GM18511 (cell line): Measurements from ENCODE around the gene SLC35B2.
"Not testable (repeated sequence)": the region's sequence is repeated elsewhere in the genome, so short reads cannot be mapped to it uniquely, and the experiment has no call there.

Source experiments
- ATAC-seq: cut with Tn5 transposase; IDR thresholded peaks from one replicate; pipeline ENCODE4 v1.9.1; 2021; ENCODE audit warnings: mild to moderate bottlenecking, moderate library complexity; ENCODE audit not compliant: unreplicated experiment

Gene SLC35B2

GRCh38 chr6:44235891-44236516 lies 21.3 kb downstream of the SLC35B2 start:
- ATAC-seq = no peak

- no peak for ATAC-seq
Measured at GRCh38 chr6:44235269-44235668, 22.1 kb downstream of the SLC35B2 start.

GRCh38 chr6:44234101-44235025 lies 23.0 kb downstream of the SLC35B2 start:
- no peak for ATAC-seq

- no peak for ATAC-seq
Measured at GRCh38 chr6:44233567-44234100, 23.7 kb downstream of the SLC35B2 start.

GRCh38 chr6:44232676-44233566 lies 24.4 kb downstream of the SLC35B2 start:
- ATAC-seq = no peak

GRCh38 chr6:44231426-44231825 lies 25.9 kb downstream of the SLC35B2 start:
- ATAC-seq = not testable (repeated sequence)

GRCh38 chr6:44230034-44230675 lies 27.2 kb downstream of the SLC35B2 start:
- ATAC-seq = no peak

- ATAC-seq = no peak
Measured at GRCh38 chr6:44229376-44230033, 27.8 kb downstream of the SLC35B2 start.

- no peak for ATAC-seq
Measured at GRCh38 chr6:44228836-44229235, 28.5 kb downstream of the SLC35B2 start.

- ATAC-seq = no peak
Measured at GRCh38 chr6:44228433-44228832, 28.9 kb downstream of the SLC35B2 start.

- no peak for ATAC-seq
Measured at GRCh38 chr6:44228031-44228430, 29.3 kb downstream of the SLC35B2 start.

- no peak for ATAC-seq
Measured at GRCh38 chr6:44227148-44227793, 30.1 kb downstream of the SLC35B2 start.

- no peak for ATAC-seq
Measured at GRCh38 chr6:44226368-44227147, 30.8 kb downstream of the SLC35B2 start.

- ATAC-seq = no peak
Measured at GRCh38 chr6:44225579-44226325, 31.6 kb downstream of the SLC35B2 start.

- no peak for ATAC-seq
Measured at GRCh38 chr6:44224965-44225305, 32.4 kb downstream of the SLC35B2 start.

GRCh38 chr6:44224029-44224964 lies 33.0 kb downstream of the SLC35B2 start:
- peak; percentile 17 for ATAC-seq
